ENCODE results near the gene ESYT2. TPM values are rescaled to one million over a fixed set of nuclear protein-coding genes. Genes with fewer than 3 reads are reported as not detected.

ESYT2 gene
- total and polyA plus RNA-seq, 9 of the 15 experiments (the other 6 are each of a cell fraction or from before 2014, with no cell fraction given) = 5.8 to 86.9 (median 64.7) TPM

DNA sequence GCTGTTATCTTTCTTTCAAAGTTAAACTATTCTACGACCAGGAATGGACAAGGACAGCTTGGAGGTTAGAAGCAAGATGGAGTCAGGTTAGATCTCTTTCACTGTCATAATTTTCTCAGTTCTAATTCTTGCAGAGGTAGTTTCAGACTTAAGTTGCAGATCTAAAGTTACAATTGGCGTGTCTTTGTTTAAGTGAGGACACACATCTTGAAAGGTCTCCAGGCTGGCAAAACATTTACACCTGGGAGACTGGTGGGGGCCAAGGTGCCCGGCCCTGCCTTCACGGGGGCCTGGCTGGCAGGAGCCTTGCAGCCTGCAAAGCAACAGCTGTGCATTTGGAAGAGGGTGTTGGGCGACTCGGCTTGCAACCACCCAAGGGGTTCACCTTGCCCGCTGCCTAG is 25.4 kb upstream of the ESYT2 start:
- WGBS (ENCODE audit: insufficient coverage, low coverage, missing lambda C conversion rate) = 63% methylated on average over 7 of the region's 7 CpGs
- ATAC-seq (no peak), FAIRE-seq (no peak), DNase-seq (ENCODE audit: extremely low read depth in 1 of 4, low spot score in 3 of 4) (no peak)
- H3K4me3 ChIP-seq = no peak overlapping the region
- H3K27me3 ChIP-seq (ENCODE audit: control insufficient read depth in 2 of 2, insufficient read depth in 2 of 2, low read length in 2 of 2) = no peaks in the 10 kb centered on the region
- BruUV-seq (replicated peaks) = no TSS peak
- no peaks in the 10 kb centered on the region for H3K9me1 ChIP-seq (ENCODE audit: control insufficient read depth, insufficient read depth, low read length)
- H3K4me1 ChIP-seq (replicated peaks in 1 of 2; ENCODE audit: control insufficient read depth in 2 of 2, insufficient read depth in 2 of 2, low read length in 2 of 2) = peaks cover 34% of the 10 kb centered on the region in 2 experiments
- peaks cover 6% of the 10 kb centered on the region; the same call in 2 of the 3 replicates for H3K36me3 ChIP-seq (ENCODE audit: control insufficient read depth, insufficient read depth, low read length)
- CTCF ChIA-PET (ENCODE audit: low intra/inter-chr PET ratio) = no interaction called here
- no peak overlapping the region for H3K27ac ChIP-seq (ENCODE audit: extremely low read depth, low read depth, low read length)
- POLR2A ChIA-PET = interaction anchor here (0.6 to 2.8 kb wide), 5 partner anchors 9 to 199 kb away, joined by 3 to 14 read pairs (median 3); partner anchors contain the start of gene NCAPG2
- H3K79me2 ChIP-seq (ENCODE audit: control insufficient read depth, insufficient read depth, low read length) = peaks cover 31% of the 10 kb centered on the region
- H3K9ac ChIP-seq (ENCODE audit: insufficient read depth in 1 of 2, low read depth in 2 of 2, low read length in 2 of 2) = no peak overlapping the region
- H3K9me3 ChIP-seq (replicated peaks; ENCODE audit: control insufficient read depth, insufficient read depth, low read depth, low read length) = no peaks in the 10 kb centered on the region
- H3K4me2 ChIP-seq (ENCODE audit: insufficient read depth, low read length) = no peak overlapping the region; the same call in 1 of the 2 replicates
- H2AFZ ChIP-seq (ENCODE audit: low read depth, low read length) = no peak overlapping the region
- H4K20me1 ChIP-seq (replicated peaks; ENCODE audit: control insufficient read depth, insufficient read depth, low read length) = no peaks in the 10 kb centered on the region
- intact Hi-C loops (cut with micrococcal nuclease) = no loop called here
- in situ Hi-C loops (cut with MboI) = no loop called here
- TF ChIP-seq, protein P1, sequence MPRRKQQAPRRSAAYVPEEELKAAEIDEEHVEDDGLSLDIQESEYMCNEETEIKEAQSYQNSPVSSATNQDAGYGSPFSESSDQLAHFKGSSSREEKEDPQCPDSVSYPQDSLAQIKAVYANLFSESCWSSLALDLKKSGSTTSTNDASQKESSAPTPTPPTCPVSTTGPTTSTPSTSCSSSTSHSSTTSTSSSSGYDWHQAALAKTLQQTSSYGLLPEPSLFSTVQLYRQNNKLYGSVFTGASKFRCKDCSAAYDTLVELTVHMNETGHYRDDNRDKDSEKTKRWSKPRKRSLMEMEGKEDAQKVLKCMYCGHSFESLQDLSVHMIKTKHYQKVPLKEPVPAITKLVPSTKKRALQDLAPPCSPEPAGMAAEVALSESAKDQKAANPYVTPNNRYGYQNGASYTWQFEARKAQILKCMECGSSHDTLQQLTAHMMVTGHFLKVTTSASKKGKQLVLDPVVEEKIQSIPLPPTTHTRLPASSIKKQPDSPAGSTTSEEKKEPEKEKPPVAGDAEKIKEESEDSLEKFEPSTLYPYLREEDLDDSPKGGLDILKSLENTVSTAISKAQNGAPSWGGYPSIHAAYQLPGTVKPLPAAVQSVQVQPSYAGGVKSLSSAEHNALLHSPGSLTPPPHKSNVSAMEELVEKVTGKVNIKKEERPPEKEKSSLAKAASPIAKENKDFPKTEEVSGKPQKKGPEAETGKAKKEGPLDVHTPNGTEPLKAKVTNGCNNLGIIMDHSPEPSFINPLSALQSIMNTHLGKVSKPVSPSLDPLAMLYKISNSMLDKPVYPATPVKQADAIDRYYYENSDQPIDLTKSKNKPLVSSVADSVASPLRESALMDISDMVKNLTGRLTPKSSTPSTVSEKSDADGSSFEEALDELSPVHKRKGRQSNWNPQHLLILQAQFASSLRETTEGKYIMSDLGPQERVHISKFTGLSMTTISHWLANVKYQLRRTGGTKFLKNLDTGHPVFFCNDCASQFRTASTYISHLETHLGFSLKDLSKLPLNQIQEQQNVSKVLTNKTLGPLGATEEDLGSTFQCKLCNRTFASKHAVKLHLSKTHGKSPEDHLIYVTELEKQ (CRISPR knock-in tag; IDR thresholded peaks at IDR 0.05) = 0 out of 2 replicates have a peak, but pooled peaks have one; percentile 28
- TF ChIP-seq TCF7L2 (IDR thresholded peaks at IDR 0.05; ENCODE audit: low read depth, low read length) = no peak
- 0 out of 2 replicates have a peak, but pooled peaks have one; percentile 62 for TF ChIP-seq ZNF239 (CRISPR knock-in tag; IDR thresholded peaks at IDR 0.05)
- no peak for TF ChIP-seq RAD51 (IDR thresholded peaks at IDR 0.05; ENCODE audit: borderline replicate concordance, low read depth)
- no peak for TF ChIP-seq ZNF140 (CRISPR knock-in tag; IDR thresholded peaks at IDR 0.05)
- TF ChIP-seq ZNF668 (CRISPR knock-in tag; IDR thresholded peaks at IDR 0.05) = peak; percentile 83
- TF ChIP-seq, protein P2, sequence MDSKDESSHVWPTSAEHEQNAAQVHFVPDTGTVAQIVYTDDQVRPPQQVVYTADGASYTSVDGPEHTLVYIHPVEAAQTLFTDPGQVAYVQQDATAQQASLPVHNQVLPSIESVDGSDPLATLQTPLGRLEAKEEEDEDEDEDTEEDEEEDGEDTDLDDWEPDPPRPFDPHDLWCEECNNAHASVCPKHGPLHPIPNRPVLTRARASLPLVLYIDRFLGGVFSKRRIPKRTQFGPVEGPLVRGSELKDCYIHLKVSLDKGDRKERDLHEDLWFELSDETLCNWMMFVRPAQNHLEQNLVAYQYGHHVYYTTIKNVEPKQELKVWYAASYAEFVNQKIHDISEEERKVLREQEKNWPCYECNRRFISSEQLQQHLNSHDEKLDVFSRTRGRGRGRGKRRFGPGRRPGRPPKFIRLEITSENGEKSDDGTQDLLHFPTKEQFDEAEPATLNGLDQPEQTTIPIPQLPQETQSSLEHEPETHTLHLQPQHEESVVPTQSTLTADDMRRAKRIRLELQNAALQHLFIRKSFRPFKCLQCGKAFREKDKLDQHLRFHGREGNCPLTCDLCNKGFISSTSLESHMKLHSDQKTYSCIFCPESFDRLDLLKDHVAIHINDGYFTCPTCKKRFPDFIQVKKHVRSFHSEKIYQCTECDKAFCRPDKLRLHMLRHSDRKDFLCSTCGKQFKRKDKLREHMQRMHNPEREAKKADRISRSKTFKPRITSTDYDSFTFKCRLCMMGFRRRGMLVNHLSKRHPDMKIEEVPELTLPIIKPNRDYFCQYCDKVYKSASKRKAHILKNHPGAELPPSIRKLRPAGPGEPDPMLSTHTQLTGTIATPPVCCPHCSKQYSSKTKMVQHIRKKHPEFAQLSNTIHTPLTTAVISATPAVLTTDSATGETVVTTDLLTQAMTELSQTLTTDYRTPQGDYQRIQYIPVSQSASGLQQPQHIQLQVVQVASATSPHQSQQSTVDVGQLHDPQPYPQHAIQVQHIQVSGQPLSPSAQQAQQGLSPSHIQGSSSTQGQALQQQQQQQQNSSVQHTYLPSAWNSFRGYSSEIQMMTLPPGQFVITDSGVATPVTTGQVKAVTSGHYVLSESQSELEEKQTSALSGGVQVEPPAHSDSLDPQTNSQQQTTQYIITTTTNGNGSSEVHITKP (IDR thresholded peaks at IDR 0.05; ENCODE audit: partially characterized antibody) = no peak
- TF ChIP-seq, protein P3, sequence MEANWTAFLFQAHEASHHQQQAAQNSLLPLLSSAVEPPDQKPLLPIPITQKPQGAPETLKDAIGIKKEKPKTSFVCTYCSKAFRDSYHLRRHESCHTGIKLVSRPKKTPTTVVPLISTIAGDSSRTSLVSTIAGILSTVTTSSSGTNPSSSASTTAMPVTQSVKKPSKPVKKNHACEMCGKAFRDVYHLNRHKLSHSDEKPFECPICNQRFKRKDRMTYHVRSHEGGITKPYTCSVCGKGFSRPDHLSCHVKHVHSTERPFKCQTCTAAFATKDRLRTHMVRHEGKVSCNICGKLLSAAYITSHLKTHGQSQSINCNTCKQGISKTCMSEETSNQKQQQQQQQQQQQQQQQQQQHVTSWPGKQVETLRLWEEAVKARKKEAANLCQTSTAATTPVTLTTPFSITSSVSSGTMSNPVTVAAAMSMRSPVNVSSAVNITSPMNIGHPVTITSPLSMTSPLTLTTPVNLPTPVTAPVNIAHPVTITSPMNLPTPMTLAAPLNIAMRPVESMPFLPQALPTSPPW (CRISPR knock-in tag; IDR thresholded peaks at IDR 0.05) = no peak
- TF ChIP-seq LEF1 (IDR thresholded peaks at IDR 0.05) = no peak
- TF ChIP-seq, protein P4, sequence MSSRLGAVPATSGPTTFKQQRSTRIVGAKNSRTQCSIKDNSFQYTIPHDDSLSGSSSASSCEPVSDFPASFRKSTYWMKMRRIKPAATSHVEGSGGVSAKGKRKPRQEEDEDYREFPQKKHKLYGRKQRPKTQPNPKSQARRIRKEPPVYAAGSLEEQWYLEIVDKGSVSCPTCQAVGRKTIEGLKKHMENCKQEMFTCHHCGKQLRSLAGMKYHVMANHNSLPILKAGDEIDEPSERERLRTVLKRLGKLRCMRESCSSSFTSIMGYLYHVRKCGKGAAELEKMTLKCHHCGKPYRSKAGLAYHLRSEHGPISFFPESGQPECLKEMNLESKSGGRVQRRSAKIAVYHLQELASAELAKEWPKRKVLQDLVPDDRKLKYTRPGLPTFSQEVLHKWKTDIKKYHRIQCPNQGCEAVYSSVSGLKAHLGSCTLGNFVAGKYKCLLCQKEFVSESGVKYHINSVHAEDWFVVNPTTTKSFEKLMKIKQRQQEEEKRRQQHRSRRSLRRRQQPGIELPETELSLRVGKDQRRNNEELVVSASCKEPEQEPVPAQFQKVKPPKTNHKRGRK (tag; IDR thresholded peaks at IDR 0.05) = no peak
- TF ChIP-seq CREBBP (IDR thresholded peaks at IDR 0.05; ENCODE audit: low read depth, low read length) = no peak
- no peak for TF ChIP-seq ZNF551 (CRISPR knock-in tag; IDR thresholded peaks at IDR 0.05)
- TF ChIP-seq PTTG1 (tag; IDR thresholded peaks at IDR 0.05; ENCODE audit: low read depth) = peak; percentile 52; the same call in 1 of the 2 replicates

Measured in K562 (cell line).